ENCODE results near the gene GMPS. TPM values are rescaled to one million over a fixed set of nuclear protein-coding genes. Genes with fewer than 3 reads are reported as not detected.

The GMPS gene
- total and polyA plus RNA-seq, 2 experiments from 2014 or later = 49.0 to 65.1 TPM

GRCh38 chr3:155989536-155989935 lies 119.1 kb downstream of the GMPS start:
- H3K36me3 ChIP-seq (ENCODE audit: low read depth) = no peaks in the 10 kb centered on the region
- no peaks in the 10 kb centered on the region for H3K9me2 ChIP-seq (ENCODE audit: insufficient read depth)
- H3F3A ChIP-seq (ENCODE audit: insufficient read depth) = no peaks in the 10 kb centered on the region
- H3K9ac ChIP-seq = no peak overlapping the region
- no peaks in the 10 kb centered on the region for H3K4me1 ChIP-seq (ENCODE audit: insufficient read depth)
- no peaks in the 10 kb centered on the region for H3K79me2 ChIP-seq (ENCODE audit: insufficient read depth)
- H3K9me3 ChIP-seq (ENCODE audit: low read depth) = no peaks in the 10 kb centered on the region
- H4K20me1 ChIP-seq (ENCODE audit: insufficient read depth) = no peaks in the 10 kb centered on the region
- TF ChIP-seq EZH2 (IDR thresholded peaks at IDR 0.05; ENCODE audit: insufficient read depth, poor library complexity, severe bottlenecking) = no peak
- TF ChIP-seq EZH2phosphoT487 (IDR thresholded peaks at IDR 0.05; ENCODE audit: insufficient read depth, low read depth) = no peak
- DNase-seq = no peak
- H3K27me3 ChIP-seq (replicated peaks; ENCODE audit: insufficient read depth) = no peaks in the 10 kb centered on the region
- no peak overlapping the region for H3K4me2 ChIP-seq (ENCODE audit: unreplicated experiment)
- in situ Hi-C loops (cut with MboI) = no loop called here
- H2AFZ ChIP-seq = no peak overlapping the region
- H3K4me3 ChIP-seq = no peak overlapping the region
- H3K27ac ChIP-seq = no peak overlapping the region

GRCh38 chr3:155991212-155991611 lies 120.8 kb downstream of the GMPS start:
- no peaks in the 10 kb centered on the region for H3K36me3 ChIP-seq (ENCODE audit: low read depth)
- H3K27me3 ChIP-seq (replicated peaks; ENCODE audit: insufficient read depth) = no peaks in the 10 kb centered on the region
- H4K20me1 ChIP-seq (ENCODE audit: insufficient read depth) = no peaks in the 10 kb centered on the region
- no peaks in the 10 kb centered on the region for H3K4me1 ChIP-seq (ENCODE audit: insufficient read depth)
- no peaks in the 10 kb centered on the region for H3F3A ChIP-seq (ENCODE audit: insufficient read depth)
- H2AFZ ChIP-seq = no peak overlapping the region
- TF ChIP-seq EZH2 (IDR thresholded peaks at IDR 0.05; ENCODE audit: insufficient read depth, poor library complexity, severe bottlenecking) = no peak
- TF ChIP-seq EZH2phosphoT487 (IDR thresholded peaks at IDR 0.05; ENCODE audit: insufficient read depth, low read depth) = no peak
- H3K9me3 ChIP-seq (ENCODE audit: low read depth) = no peaks in the 10 kb centered on the region
- no peak overlapping the region for H3K4me2 ChIP-seq (ENCODE audit: unreplicated experiment)
- no peak overlapping the region for H3K4me3 ChIP-seq
- no peaks in the 10 kb centered on the region for H3K9me2 ChIP-seq (ENCODE audit: insufficient read depth)
- no peak for DNase-seq
- in situ Hi-C loops (cut with MboI) = no loop called here
- no peak overlapping the region for H3K27ac ChIP-seq
- WGBS, 2 experiments (ENCODE audit: low coverage in 1 of 2, low lambda C conversion rate in 2 of 2, missing lambda C conversion rate in 2 of 2) = 44 to 54% methylated on average over 4 of the region's 4 CpGs
- H3K79me2 ChIP-seq (ENCODE audit: insufficient read depth) = no peaks in the 10 kb centered on the region
- no peak overlapping the region for H3K9ac ChIP-seq

GRCh38 chr3:155991847-155992246 lies 121.4 kb downstream of the GMPS start:
- in situ Hi-C loops (cut with MboI) = no loop called here

More at GRCh38 chr3:155991847-155992246, 121.4 kb downstream of the GMPS start:
- DNase-seq = no peak
- Histone ChIP-seq H3K9me3 (ENCODE audit: low read depth) (no peaks in the 10 kb centered on the region), H3K4me2 (ENCODE audit: unreplicated experiment) (no peak overlapping the region), H3K9me2 (ENCODE audit: insufficient read depth) (no peaks in the 10 kb centered on the region), H3K4me1 (ENCODE audit: insufficient read depth) (no peaks in the 10 kb centered on the region), H3F3A (ENCODE audit: insufficient read depth) (no peaks in the 10 kb centered on the region), H3K4me3 (no peak overlapping the region), H4K20me1 (ENCODE audit: insufficient read depth) (no peaks in the 10 kb centered on the region), H3K9ac (no peak overlapping the region), H2AFZ (no peak overlapping the region), H3K79me2 (ENCODE audit: insufficient read depth) (no peaks in the 10 kb centered on the region), H3K27ac (no peak overlapping the region), H3K27me3 (replicated peaks; ENCODE audit: insufficient read depth) (no peaks in the 10 kb centered on the region), H3K36me3 (ENCODE audit: low read depth) (no peaks in the 10 kb centered on the region)
- WGBS, 2 experiments (ENCODE audit: low coverage in 1 of 2, low lambda C conversion rate in 2 of 2, missing lambda C conversion rate in 2 of 2) = 70 to 74% methylated on average over 1 of the region's 1 CpG
- TF ChIP-seq EZH2phosphoT487 (IDR thresholded peaks at IDR 0.05; ENCODE audit: insufficient read depth, low read depth) (no peak), EZH2 (IDR thresholded peaks at IDR 0.05; ENCODE audit: insufficient read depth, poor library complexity, severe bottlenecking) (no peak)

Other genes with a start within 250 kb of the GMPS start
- under 0.01 TPM in 1 of 2 replicates, not detected in the other for gene PLCH1, start 125.6 kb upstream of the GMPS start, total RNA-seq (2014; rRNA removed; shearing (Covaris generic))
- not detected in 2 replicates for gene PLCH1, start 125.6 kb upstream of the GMPS start, polyA plus RNA-seq (2016; fragmentation: Nextera tagmentation; extraction: Ambion mirVana)
- 2.1 and 3.9 TPM in 2 replicates for gene C3orf33, start 64.4 kb upstream of the GMPS start, total RNA-seq (2014; rRNA removed; shearing (Covaris generic))
- gene C3orf33, start 64.4 kb upstream of the GMPS start, polyA plus RNA-seq (2016; fragmentation: Nextera tagmentation; extraction: Ambion mirVana) = 4.6 and 4.7 TPM in 2 replicates
- gene SLC33A1, start 16.2 kb upstream of the GMPS start, total RNA-seq (2014; rRNA removed; shearing (Covaris generic)) = 43.8 and 49.3 TPM in 2 replicates
- gene SLC33A1, start 16.2 kb upstream of the GMPS start, polyA plus RNA-seq (2016; fragmentation: Nextera tagmentation; extraction: Ambion mirVana) = 23.3 and 24.9 TPM in 2 replicates
- gene KCNAB1, start 249.9 kb downstream of the GMPS start, total RNA-seq (2014; rRNA removed; shearing (Covaris generic)) = not detected in 2 replicates
- gene KCNAB1, start 249.9 kb downstream of the GMPS start, polyA plus RNA-seq (2016; fragmentation: Nextera tagmentation; extraction: Ambion mirVana) = 1.1 and 1.3 TPM in 2 replicates

All from GM23248 (cell line).